Fibroblast of the conjunctiva (primary cell): ENCODE results near the gene RYR1.
"Not testable (repeated sequence)": the region's sequence is repeated elsewhere in the genome, so short reads cannot be mapped to it uniquely, and the experiment has no call there.

ENCODE experiments used
- DNase-seq: peaks from one replicate; pipeline ENCODE4 v3.0.0-alpha.2; 2010; ENCODE audit warnings: low read depth

RYR1 gene

GRCh38 chr19:38616265-38616664, 182.8 kb downstream of the RYR1 start:
- DNase-seq = no peak

GRCh38 chr19:38617283-38617763, 183.8 kb downstream of the RYR1 start:
- no peak for DNase-seq

- DNase-seq = no peak
These were observed 184.5 kb downstream of the RYR1 start, which contains the start of gene MAP4K1 for GRCh38 chr19:38617764-38618589. Gene MAP4K1, minus strand, starts transcription at chr19:38617953. Its CDS starts 58 bp downstream, at chr19:38617895.

- peak; percentile 99 for DNase-seq
These were observed 185.3 kb downstream of the RYR1 start, which contains the start of gene EIF3K for GRCh38 chr19:38618590-38619360. Gene EIF3K, plus strand, starts transcription at chr19:38619188. Its CDS starts 81 bp downstream, at chr19:38619269.

GRCh38 chr19:38619361-38620174, 186.1 kb downstream of the RYR1 start:
- no peak for DNase-seq

GRCh38 chr19:38624822-38625221, 191.3 kb downstream of the RYR1 start:
- no peak for DNase-seq

GRCh38 chr19:38626401-38626800, 192.9 kb downstream of the RYR1 start:
- no peak for DNase-seq

- DNase-seq = no peak
These were observed 196.1 kb downstream of the RYR1 start for GRCh38 chr19:38629568-38629967.

- not testable (repeated sequence) for DNase-seq
These were observed 197.8 kb downstream of the RYR1 start for GRCh38 chr19:38631301-38631700.

- DNase-seq = not testable (repeated sequence)
These were observed 198.5 kb downstream of the RYR1 start for GRCh38 chr19:38631811-38632475.

GRCh38 chr19:38632476-38633213, 199.2 kb downstream of the RYR1 start:
- no peak for DNase-seq

- DNase-seq = no peak
These were observed 201.4 kb downstream of the RYR1 start for GRCh38 chr19:38634757-38635482.

GRCh38 chr19:38635483-38636399, 202.2 kb downstream of the RYR1 start:
- no peak for DNase-seq
